Heart right ventricle (tissue), 16 donors: ENCODE results near the gene ZNRF4. TPM values are rescaled to one million over a fixed set of nuclear protein-coding genes. Genes with fewer than 3 reads are reported as not detected.

Source experiments
- ATAC-seq, 8 donors: fragments of 200-7000 bp; cut with Tn5 transposase; one replicate each; pipeline ENCODE4 v1.9.1; 2020; ENCODE audit warnings: mild to moderate bottlenecking in 8 of 8, moderate library complexity in 8 of 8, moderate number of reproducible peaks in 1 of 8
- DNase-seq, 2 donors: peaks; one replicate each; pipeline ENCODE4 v3.0.0-alpha.2; 2020
- H3K27ac ChIP-seq, 10 donors: fragments of 200-600 bp; sonication (generic) in 2 of 10; one replicate each; pipeline versions ENCODE4 v1.5.0 to v1.8.0; 2020 to 2022; ENCODE audit warnings: mild to moderate bottlenecking in 3 of 10
- H3K27me3 ChIP-seq, 7 donors: fragments of 200-600 bp; one replicate each; pipeline ENCODE4 v1.8.0; 2021 to 2022; ENCODE audit warnings: mild to moderate bottlenecking in 2 of 7
- H3K36me3 ChIP-seq, 9 donors: fragments of 200-600 bp; sonication (generic) in 1 of 9; one replicate each; pipeline versions ENCODE4 v1.5.0 to v1.8.0; 2020 to 2022; ENCODE audit warnings: mild to moderate bottlenecking in 2 of 9
- H3K4me1 ChIP-seq, 9 donors: fragments of 200-600 bp; sonication (generic) in 1 of 9; one replicate each; pipeline versions ENCODE4 v1.5.0 to v1.8.0; 2020 to 2022; ENCODE audit warnings: mild to moderate bottlenecking in 4 of 9
- H3K4me3 ChIP-seq, 10 donors: fragments of 200-600 bp; sonication (generic) in 2 of 10; one replicate each; pipeline versions ENCODE4 v1.5.0 to v1.8.0; 2020 to 2022; ENCODE audit warnings: mild to moderate bottlenecking in 7 of 10, moderate library complexity in 2 of 10
- H3K9me3 ChIP-seq, 11 donors: fragments of 200-600 bp in 10 of 11; sonication (generic) in 2 of 11; one replicate each; pipeline versions ENCODE4 v1.5.0 to v1.8.0; 2013 to 2022; ENCODE audit warnings: mild to moderate bottlenecking in 2 of 11, control low read depth in 1 of 11, moderate library complexity in 1 of 11
- CTCF ChIP-seq, 9 donors: fragments of 200-600 bp; sonication (generic) in 2 of 9; IDR thresholded peaks; one replicate each; pipeline versions ENCODE4 v1.5.0 to v1.8.0; 2021 to 2022; ENCODE audit warnings: antibody characterized with exemption in 9 of 9, mild to moderate bottlenecking in 5 of 9, moderate library complexity in 1 of 9
- WGBS, 2 donors: extraction: QIAGEN DNeasy Blood & Tissue Kit; methylation state at CpG; one replicate each; pipeline ENCODE4 v1.1.7; 2013; ENCODE audit warnings: inconsistent platforms in 1 of 2; 5-methylcytosine and 5-hydroxymethylcytosine counted together
- intact Hi-C, 10 donors: fragments of 100-400 bp; cut with DNase I; formaldehyde crosslinking; loops; one replicate each; pipeline versions ENCODE4 v1.11.1 to v1.14.2; 2022
- polyA plus RNA-seq, 2 donors: library from polyadenylated mRNA; stranded (reverse); fragments of 200-250 nt; gene quantifications; one replicate each; pipeline ENCODE4 v1.2.3, GENCODE V29; 2013
- total RNA-seq, 10 donors: library from RNA; stranded (reverse); fragmentation: NEBNext Ultra II Directional in 3 of 10; extraction: Animal tissue kit (Norgen Biotek cat#: 25700) in 3 of 10; gene quantifications; one replicate each; pipeline versions ENCODE4 v1.2.1 to v1.2.4, GENCODE V29; 2021 to 2023
- donor health status: Arrhythmogenic right ventricular cardiomyopathy.
- donor health status: ischemic (EF 13 %, LVEDD 7.1; RV severe dilation, severe dysfunction).
- donor health status: healthy with polysubstance abuse.
- donor health status: DM: no; HTN: yes; CAD: no.
- donor health status: DM: no; HTN: no; CAD: no.
- donor health status: ischemic (EF 25% LVEDD 6.9; RV normal size, moderate dysfunction).
- donor health status: ischemic (EF 25% LVEDD 5.7; RV mildly dilated, moderate dysfunction).
- donor health status: healthy.
- donor health status: DM: yes; HTN: yes; CAD: no.
- donor health status: Ischemic cardiomyopathy.
- donor health status: ischemic (EF 35%, LVEDD 5.7; RV mildly dilated, moderate dysfunction).
- donor health status: nonischemic (EF 11% LVEDD 7.7; RV severe dilation, severe dysfunction).
- donor health status: DM: yes; HTN: yes; CAD: no.
- donor health status: PGD.
- donor health status: ischemic (EF 29% LVEDD 5.4; RV normal size, mild dysfunction).
- donor health status: nonischemic (EF 23%, LVEDD 6.1; RV moderate dilation, normal function).

ZNRF4 gene
- total and polyA plus RNA-seq, 12 donors, result not detected

GRCh38 chr19:5504114-5504513 is 48.9 kb downstream of the ZNRF4 start:
- ATAC-seq, result no peak
- no peak for DNase-seq
- Histone ChIP-seq H3K36me3 (no peaks in the 10 kb centered on the region), H3K4me3 (no peak overlapping the region), H3K27ac (no peak overlapping the region), H3K4me1 (no peaks in the 10 kb centered on the region), H3K9me3 (peaks cover 0 to 57% (median 19%) of the 10 kb centered on the region in 11 donors), H3K27me3 (peaks cover 0 to 13% (median 9%) of the 10 kb centered on the region in 7 donors)
- 48 to 53% methylated on average over 2 of the region's 2 CpGs for WGBS, 2 donors
- TF ChIP-seq CTCF (IDR thresholded peaks at IDR 0.05), result no peak
- intact Hi-C loops, result no loop called here

Other genes with a start within 250 kb of the ZNRF4 start
- gene PTPRS, start 114.6 kb upstream of the ZNRF4 start, total RNA-seq, result 10 to 100 TPM; 25.5 to 74.7 (median 33.1) TPM
- 10 to 100 TPM in 1 of 2 donors, 1 to 10 TPM in 1; 4.9 to 20.2 TPM for gene PTPRS, start 114.6 kb upstream of the ZNRF4 start, polyA plus RNA-seq
- gene TINCR, start 112.5 kb downstream of the ZNRF4 start, total RNA-seq, result under 1 TPM in 7 of 10 donors, not detected in 3; 0.07 to 0.68 (median 0.27) TPM
- under 1 TPM in 1 of 2 donors, not detected in 1; 0.14 TPM for gene TINCR, start 112.5 kb downstream of the ZNRF4 start, polyA plus RNA-seq
- gene SAFB2, start 167.4 kb downstream of the ZNRF4 start, total RNA-seq, result 10 to 100 TPM; 34.4 to 70.4 (median 45.9) TPM
- 10 to 100 TPM; 30.8 to 80.3 TPM for gene SAFB2, start 167.4 kb downstream of the ZNRF4 start, polyA plus RNA-seq
- gene SAFB, start 167.7 kb downstream of the ZNRF4 start, total RNA-seq, result 10 to 100 TPM; 44.0 to 72.5 (median 50.2) TPM
- gene SAFB, start 167.7 kb downstream of the ZNRF4 start, polyA plus RNA-seq, result 10 to 100 TPM; 42.8 to 59.6 TPM
- 100 to 1,000 TPM; 122 to 173 (median 133) TPM for gene MICOS13, start 225.1 kb downstream of the ZNRF4 start, total RNA-seq
- 100 to 1,000 TPM; 263 to 658 TPM for gene MICOS13, start 225.1 kb downstream of the ZNRF4 start, polyA plus RNA-seq
- gene HSD11B1L, start 225.6 kb downstream of the ZNRF4 start, total RNA-seq, result 1 to 10 TPM; 3.3 to 7.6 (median 4.2) TPM
- gene HSD11B1L, start 225.6 kb downstream of the ZNRF4 start, polyA plus RNA-seq, result 10 to 100 TPM in 1 of 2 donors, 1 to 10 TPM in 1; 6.3 to 13.2 TPM
- gene RPL36, start 234.9 kb downstream of the ZNRF4 start, total RNA-seq, result 100 to 1,000 TPM; 270 to 463 (median 322) TPM
- gene RPL36, start 234.9 kb downstream of the ZNRF4 start, polyA plus RNA-seq, result 1,000 to 10,000 TPM in 1 of 2 donors, 100 to 1,000 TPM in 1; 980 to 1,152 TPM